ENCODE results near the gene PDGFB.

PDGFB gene

DNA sequence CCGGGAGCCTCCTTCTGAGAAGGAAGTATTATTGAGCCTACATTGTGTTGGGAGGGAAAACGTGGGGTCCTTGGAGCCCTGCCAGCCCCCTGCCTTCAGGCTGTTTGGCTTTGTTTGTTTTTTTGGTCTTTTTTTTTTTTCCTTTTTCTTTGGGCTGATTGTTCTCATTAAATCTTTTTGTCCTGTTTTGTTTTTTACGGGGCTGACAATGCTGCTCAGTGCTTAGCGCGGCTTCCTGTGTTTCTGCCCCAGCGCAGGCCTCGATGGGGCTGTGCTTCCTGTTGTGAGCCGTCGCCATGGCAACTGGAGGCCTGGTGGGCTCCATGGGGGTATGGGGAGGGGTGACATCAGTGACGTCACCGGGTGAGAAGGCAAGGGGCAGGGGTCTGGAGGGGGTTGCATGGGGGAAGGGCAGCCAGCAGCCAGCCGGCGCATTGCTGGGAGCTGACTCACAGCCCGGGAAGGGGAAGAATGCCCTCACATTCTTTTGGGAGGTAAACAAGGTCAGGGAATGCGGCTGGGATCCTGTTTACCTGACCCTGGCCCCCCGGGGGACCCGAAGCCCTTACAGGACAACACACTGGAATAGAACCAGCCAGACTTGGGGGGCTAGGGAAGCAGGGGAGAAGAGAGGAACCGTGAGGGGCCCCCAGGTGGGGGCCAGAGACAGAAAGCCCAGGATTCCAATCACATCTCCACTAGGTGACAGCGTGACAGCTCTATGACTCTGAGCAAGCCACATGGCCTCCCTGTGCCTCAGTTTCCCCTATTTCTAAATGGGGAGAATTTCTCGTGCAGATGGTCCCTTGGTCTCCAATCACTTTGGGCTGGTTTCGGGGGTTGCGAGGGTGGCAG is 70.1 kb downstream of the PDGFB start:
- peak; percentile 74 to 75 for DNase-seq (ENCODE audit: low read depth in 2 of 2)

- DNase-seq (ENCODE audit: low read depth in 2 of 2): no peak
Observed at GRCh38 chr22:39173787-39174497, 70.8 kb downstream of the PDGFB start.

Measured in fibroblast of skin of left biceps (primary cell).